Liver (tissue), 9 donors: ENCODE data around the gene THEMIS2. TPM values are rescaled to one million over a fixed set of nuclear protein-coding genes. Genes with fewer than 3 reads are reported as not detected.

Experiments
- DNase-seq: peaks from one replicate; pipeline ENCODE4 v3.0.0-alpha.2; 2017; ENCODE audit warnings: low spot score
- H3K27ac ChIP-seq, 2 donors: one replicate each; pipeline ENCODE4 v1.7.0; 2013; ENCODE audit warnings: inconsistent platforms in 2 of 2, low read length in 2 of 2, control low read depth in 1 of 2, low read depth in 1 of 2, mild to moderate bottlenecking in 1 of 2
- H3K27me3 ChIP-seq, 4 donors: one replicate each; pipeline versions ENCODE4 v1.6.1 to v1.7.0; 2013; ENCODE audit warnings: low read length in 3 of 4, inconsistent platforms in 1 of 4, mild to moderate bottlenecking in 1 of 4, moderate library complexity in 1 of 4; ENCODE audit not compliant: control insufficient read depth in 4 of 4, insufficient read depth in 4 of 4
- H3K36me3 ChIP-seq, 4 donors: one replicate each; pipeline versions ENCODE4 v1.6.1 to v1.7.0; 2013; ENCODE audit warnings: low read length in 3 of 4, mild to moderate bottlenecking in 3 of 4, low read depth in 1 of 4, moderate library complexity in 1 of 4; ENCODE audit not compliant: control insufficient read depth in 4 of 4, insufficient read depth in 3 of 4
- H3K4me1 ChIP-seq, 4 donors: one replicate each; pipeline versions ENCODE4 v1.6.1 to v1.7.0; 2013; ENCODE audit warnings: low read length in 3 of 4, mild to moderate bottlenecking in 3 of 4, moderate library complexity in 1 of 4; ENCODE audit not compliant: control insufficient read depth in 4 of 4, insufficient read depth in 4 of 4
- H3K4me3 ChIP-seq, 3 donors: one replicate each; pipeline versions ENCODE4 v1.6.1 to v1.7.0; 2013; ENCODE audit warnings: low read length in 3 of 3, control low read depth in 1 of 3, low read depth in 1 of 3, mild to moderate bottlenecking in 1 of 3
- H3K9ac ChIP-seq, 2 donors: one replicate each; pipeline ENCODE4 v1.7.0; 2013; ENCODE audit warnings: low read length in 2 of 2, mild to moderate bottlenecking in 2 of 2, moderate library complexity in 2 of 2, control low read depth in 1 of 2, low read depth in 1 of 2
- H3K9me3 ChIP-seq, 4 donors: one replicate each; pipeline versions ENCODE4 v1.6.1 to v1.7.0; 2013; ENCODE audit warnings: low read length in 3 of 4; ENCODE audit not compliant: control insufficient read depth in 4 of 4
- EGR1 ChIP-seq, 2 donors: IDR thresholded peaks; 2 replicates each; pipeline ENCODE4 v1.6.1; 2016 to 2018; ENCODE audit warnings: antibody characterized with exemption in 2 of 2, low read depth in 2 of 2
- FOXA1 ChIP-seq: IDR thresholded peaks from 2 replicates; pipeline ENCODE4 v1.6.1; 2016; ENCODE audit warnings: antibody characterized with exemption
- FOXA2 ChIP-seq: IDR thresholded peaks from 2 replicates; pipeline ENCODE4 v1.6.1; 2016; ENCODE audit warnings: antibody characterized with exemption
- GABPA ChIP-seq, 2 donors: IDR thresholded peaks in 1 of 2; conservative IDR thresholded peaks in 1 of 2; 2 replicates each; pipeline ENCODE4 v1.6.1; 2016; ENCODE audit warnings: antibody characterized with exemption in 2 of 2, mild to moderate bottlenecking in 1 of 2, moderate library complexity in 1 of 2
- HNF4A ChIP-seq, 2 donors: conservative IDR thresholded peaks; 2 replicates each; pipeline ENCODE4 v1.6.1; 2016; ENCODE audit warnings: antibody characterized with exemption in 2 of 2, mild to moderate bottlenecking in 2 of 2
- HNF4G ChIP-seq: IDR thresholded peaks from 2 replicates; pipeline ENCODE4 v1.6.1; 2016; ENCODE audit warnings: antibody characterized with exemption
- JUND ChIP-seq, 2 donors: IDR thresholded peaks; 2 replicates each; pipeline ENCODE4 v1.6.1; 2016; ENCODE audit warnings: antibody characterized with exemption in 2 of 2
- TAF1 ChIP-seq: conservative IDR thresholded peaks from 2 replicates; pipeline ENCODE4 v1.6.1; 2016; ENCODE audit warnings: antibody characterized with exemption, mild to moderate bottlenecking
- YY1 ChIP-seq: IDR thresholded peaks from 2 replicates; pipeline ENCODE4 v1.6.1; 2016; ENCODE audit warnings: antibody characterized with exemption, mild to moderate bottlenecking
- WGBS: extraction: QIAGEN DNeasy Blood & Tissue Kit; methylation state at CpG from one replicate; pipeline ENCODE4 v1.1.7; 2013; 5-methylcytosine and 5-hydroxymethylcytosine counted together
- polyA plus RNA-seq, 2 donors: library from polyadenylated mRNA; stranded (reverse) in 1 of 2; unstranded in 1 of 2; fragments of 200-250 nt in 1 of 2; fragments of >200 nt in 1 of 2; fragmentation: Nextera tagmentation in 1 of 2; extraction: Ambion mirVana in 1 of 2; gene quantifications; one replicate each; pipeline versions ENCODE4 v1.2.1 to v1.2.3, GENCODE V29; 2013 to 2015
- total RNA-seq, 2 donors: library from RNA; depleted of rRNA; stranded (reverse); fragments of >200 nt; gene quantifications; one replicate each; pipeline ENCODE4 v1.2.3, GENCODE V29; 2014
- TF ChIP-seq, protein P1 (sequence below): IDR thresholded peaks from 2 replicates; pipeline ENCODE4 v1.6.1; 2016; ENCODE audit warnings: antibody characterized with exemption
- TF ChIP-seq, protein P2 (sequence below): IDR thresholded peaks from 2 replicates; pipeline ENCODE4 v1.6.1; 2016; ENCODE audit warnings: antibody characterized with exemption
- TF ChIP-seq, protein P3 (sequence below): fragments of 150-350 bp; IDR thresholded peaks from 2 replicates; pipeline ENCODE4 v1.5.1; 2017; ENCODE audit warnings: improper control_type of control experiment, low read depth, low read length; ENCODE audit not compliant: missing input control
- TF ChIP-seq, protein P4 (sequence below): IDR thresholded peaks from 2 replicates; pipeline ENCODE4 v1.6.1; 2016; ENCODE audit warnings: antibody characterized with exemption
- TF ChIP-seq, protein P5 (sequence below): IDR thresholded peaks from 2 replicates; pipeline ENCODE4 v1.6.1; 2016; ENCODE audit warnings: antibody characterized with exemption, mild to moderate bottlenecking
- donor health status: healthy.
- donor health status: healthy.
- donor health status: healthy.
- donor health status: healthy.
- donor health status: healthy.

The THEMIS2 gene
- total and polyA plus RNA-seq, 4 donors, result 4.9 to 17.7 (median 10.7) TPM

DNA sequence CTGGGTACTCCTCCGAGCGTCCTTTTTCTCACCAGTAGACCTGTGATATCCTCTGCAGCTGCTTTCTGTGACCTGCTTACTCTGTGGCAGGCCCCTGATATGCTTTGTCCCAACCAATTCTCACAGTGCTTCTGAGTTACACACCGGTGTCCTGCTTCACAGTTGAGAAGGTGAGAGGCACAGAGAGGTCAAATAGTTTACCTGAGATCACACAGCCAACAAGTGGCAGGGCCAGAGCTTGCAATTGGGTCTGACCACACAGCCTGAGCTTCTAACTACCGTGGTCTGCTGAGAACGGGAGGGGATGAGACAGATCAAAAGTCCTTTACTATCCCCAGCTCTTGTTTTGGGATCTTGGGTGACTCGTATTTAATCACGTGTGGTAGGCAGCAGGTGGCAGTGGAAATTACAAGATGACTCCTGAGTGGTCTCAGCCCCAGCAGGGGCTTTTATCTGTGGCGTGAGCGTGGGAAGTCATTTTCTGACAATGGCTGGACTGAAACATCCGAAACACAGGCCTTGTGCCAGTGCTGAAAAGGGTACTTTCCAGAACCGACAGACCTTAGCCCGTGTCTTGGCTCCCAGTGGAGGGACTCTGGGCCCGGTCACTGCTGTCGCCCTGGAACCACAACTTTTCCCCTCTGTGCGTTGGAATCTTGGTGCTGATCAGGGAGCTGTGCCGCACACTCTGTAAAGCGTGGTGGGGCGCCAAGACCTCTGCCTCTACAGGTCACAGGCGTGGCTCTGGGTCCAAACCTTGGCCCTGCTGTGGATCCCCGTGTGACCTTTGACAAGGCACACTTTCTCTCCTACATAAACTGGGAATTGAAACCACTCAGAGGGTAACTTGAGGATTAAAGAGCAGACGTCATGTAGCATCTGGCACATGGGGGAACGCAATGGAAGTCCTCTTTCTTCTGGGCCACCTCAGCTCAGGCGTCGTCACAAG is 11.9 kb downstream of the THEMIS2 start:
- Histone ChIP-seq H3K9me3 (no peaks in the 10 kb centered on the region), H3K9ac (peak overlapping the region in 1 of 2 donors; percentile 31), H3K36me3 (peaks cover 1 to 2% (median 2%) of the 10 kb centered on the region in 4 donors), H3K27me3 (no peaks in the 10 kb centered on the region), H3K27ac (peak overlapping the region; percentile 70 to 89), H3K4me1 (peaks cover 0 to 4% (median 0%) of the 10 kb centered on the region in 4 donors), H3K4me3 (no peak overlapping the region)
- 88% methylated on average over 24 of the region's 24 CpGs for WGBS
- no peak for DNase-seq
- TF ChIP-seq, protein P1, sequence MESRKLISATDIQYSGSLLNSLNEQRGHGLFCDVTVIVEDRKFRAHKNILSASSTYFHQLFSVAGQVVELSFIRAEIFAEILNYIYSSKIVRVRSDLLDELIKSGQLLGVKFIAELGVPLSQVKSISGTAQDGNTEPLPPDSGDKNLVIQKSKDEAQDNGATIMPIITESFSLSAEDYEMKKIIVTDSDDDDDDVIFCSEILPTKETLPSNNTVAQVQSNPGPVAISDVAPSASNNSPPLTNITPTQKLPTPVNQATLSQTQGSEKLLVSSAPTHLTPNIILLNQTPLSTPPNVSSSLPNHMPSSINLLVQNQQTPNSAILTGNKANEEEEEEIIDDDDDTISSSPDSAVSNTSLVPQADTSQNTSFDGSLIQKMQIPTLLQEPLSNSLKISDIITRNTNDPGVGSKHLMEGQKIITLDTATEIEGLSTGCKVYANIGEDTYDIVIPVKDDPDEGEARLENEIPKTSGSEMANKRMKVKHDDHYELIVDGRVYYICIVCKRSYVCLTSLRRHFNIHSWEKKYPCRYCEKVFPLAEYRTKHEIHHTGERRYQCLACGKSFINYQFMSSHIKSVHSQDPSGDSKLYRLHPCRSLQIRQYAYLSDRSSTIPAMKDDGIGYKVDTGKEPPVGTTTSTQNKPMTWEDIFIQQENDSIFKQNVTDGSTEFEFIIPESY, result no peak
- no peak for TF ChIP-seq TAF1
- TF ChIP-seq EGR1 (IDR thresholded peaks at IDR 0.05; ENCODE audit: low read depth in 2 of 2), result no peak
- no peak for TF ChIP-seq YY1
- TF ChIP-seq, protein P2, sequence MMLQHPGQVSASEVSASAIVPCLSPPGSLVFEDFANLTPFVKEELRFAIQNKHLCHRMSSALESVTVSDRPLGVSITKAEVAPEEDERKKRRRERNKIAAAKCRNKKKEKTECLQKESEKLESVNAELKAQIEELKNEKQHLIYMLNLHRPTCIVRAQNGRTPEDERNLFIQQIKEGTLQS, result no peak
- TF ChIP-seq, protein P3, sequence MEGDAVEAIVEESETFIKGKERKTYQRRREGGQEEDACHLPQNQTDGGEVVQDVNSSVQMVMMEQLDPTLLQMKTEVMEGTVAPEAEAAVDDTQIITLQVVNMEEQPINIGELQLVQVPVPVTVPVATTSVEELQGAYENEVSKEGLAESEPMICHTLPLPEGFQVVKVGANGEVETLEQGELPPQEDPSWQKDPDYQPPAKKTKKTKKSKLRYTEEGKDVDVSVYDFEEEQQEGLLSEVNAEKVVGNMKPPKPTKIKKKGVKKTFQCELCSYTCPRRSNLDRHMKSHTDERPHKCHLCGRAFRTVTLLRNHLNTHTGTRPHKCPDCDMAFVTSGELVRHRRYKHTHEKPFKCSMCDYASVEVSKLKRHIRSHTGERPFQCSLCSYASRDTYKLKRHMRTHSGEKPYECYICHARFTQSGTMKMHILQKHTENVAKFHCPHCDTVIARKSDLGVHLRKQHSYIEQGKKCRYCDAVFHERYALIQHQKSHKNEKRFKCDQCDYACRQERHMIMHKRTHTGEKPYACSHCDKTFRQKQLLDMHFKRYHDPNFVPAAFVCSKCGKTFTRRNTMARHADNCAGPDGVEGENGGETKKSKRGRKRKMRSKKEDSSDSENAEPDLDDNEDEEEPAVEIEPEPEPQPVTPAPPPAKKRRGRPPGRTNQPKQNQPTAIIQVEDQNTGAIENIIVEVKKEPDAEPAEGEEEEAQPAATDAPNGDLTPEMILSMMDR, result no peak
- no peak for TF ChIP-seq HNF4G
- TF ChIP-seq, protein P4, sequence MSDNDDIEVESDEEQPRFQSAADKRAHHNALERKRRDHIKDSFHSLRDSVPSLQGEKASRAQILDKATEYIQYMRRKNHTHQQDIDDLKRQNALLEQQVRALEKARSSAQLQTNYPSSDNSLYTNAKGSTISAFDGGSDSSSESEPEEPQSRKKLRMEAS, result no peak
- TF ChIP-seq, protein P5, sequence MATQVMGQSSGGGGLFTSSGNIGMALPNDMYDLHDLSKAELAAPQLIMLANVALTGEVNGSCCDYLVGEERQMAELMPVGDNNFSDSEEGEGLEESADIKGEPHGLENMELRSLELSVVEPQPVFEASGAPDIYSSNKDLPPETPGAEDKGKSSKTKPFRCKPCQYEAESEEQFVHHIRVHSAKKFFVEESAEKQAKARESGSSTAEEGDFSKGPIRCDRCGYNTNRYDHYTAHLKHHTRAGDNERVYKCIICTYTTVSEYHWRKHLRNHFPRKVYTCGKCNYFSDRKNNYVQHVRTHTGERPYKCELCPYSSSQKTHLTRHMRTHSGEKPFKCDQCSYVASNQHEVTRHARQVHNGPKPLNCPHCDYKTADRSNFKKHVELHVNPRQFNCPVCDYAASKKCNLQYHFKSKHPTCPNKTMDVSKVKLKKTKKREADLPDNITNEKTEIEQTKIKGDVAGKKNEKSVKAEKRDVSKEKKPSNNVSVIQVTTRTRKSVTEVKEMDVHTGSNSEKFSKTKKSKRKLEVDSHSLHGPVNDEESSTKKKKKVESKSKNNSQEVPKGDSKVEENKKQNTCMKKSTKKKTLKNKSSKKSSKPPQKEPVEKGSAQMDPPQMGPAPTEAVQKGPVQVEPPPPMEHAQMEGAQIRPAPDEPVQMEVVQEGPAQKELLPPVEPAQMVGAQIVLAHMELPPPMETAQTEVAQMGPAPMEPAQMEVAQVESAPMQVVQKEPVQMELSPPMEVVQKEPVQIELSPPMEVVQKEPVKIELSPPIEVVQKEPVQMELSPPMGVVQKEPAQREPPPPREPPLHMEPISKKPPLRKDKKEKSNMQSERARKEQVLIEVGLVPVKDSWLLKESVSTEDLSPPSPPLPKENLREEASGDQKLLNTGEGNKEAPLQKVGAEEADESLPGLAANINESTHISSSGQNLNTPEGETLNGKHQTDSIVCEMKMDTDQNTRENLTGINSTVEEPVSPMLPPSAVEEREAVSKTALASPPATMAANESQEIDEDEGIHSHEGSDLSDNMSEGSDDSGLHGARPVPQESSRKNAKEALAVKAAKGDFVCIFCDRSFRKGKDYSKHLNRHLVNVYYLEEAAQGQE, result no peak
- no peak for TF ChIP-seq HNF4A (conservative IDR thresholded peaks at IDR 0.05)
- no peak for TF ChIP-seq FOXA2
- no peak for TF ChIP-seq GABPA (IDR thresholded peaks at IDR 0.05 in 1 of 2, conservative IDR thresholded peaks at IDR 0.05 in 1 of 2)
- no peak for TF ChIP-seq FOXA1
- TF ChIP-seq JUND (IDR thresholded peaks at IDR 0.05), result no peak
